GM19328 (cell line): ENCODE data around the gene VPS54.
"Not testable (repeated sequence)": the region's sequence is repeated elsewhere in the genome, so short reads cannot be mapped to it uniquely, and the experiment has no call there.

Experiments
- ATAC-seq: cut with Tn5 transposase; IDR thresholded peaks from one replicate; pipeline ENCODE4 v1.9.1; 2021; ENCODE audit warnings: mild to moderate bottlenecking, moderate library complexity; ENCODE audit not compliant: unreplicated experiment

Gene VPS54

GRCh38 chr2:63849381-63850203, 169.6 kb downstream of the VPS54 start:
- ATAC-seq, result no peak

GRCh38 chr2:63847571-63847970, 171.7 kb downstream of the VPS54 start:
- ATAC-seq, result not testable (repeated sequence)

- no peak for ATAC-seq
Observed at GRCh38 chr2:63846487-63846886, 172.7 kb downstream of the VPS54 start.

GRCh38 chr2:63845866-63846265, 173.4 kb downstream of the VPS54 start:
- ATAC-seq, result no peak

- no peak for ATAC-seq
Observed at GRCh38 chr2:63844616-63845015, 174.6 kb downstream of the VPS54 start.

- no peak for ATAC-seq
Observed at GRCh38 chr2:63843791-63844190, 175.4 kb downstream of the VPS54 start.

- ATAC-seq, result no peak
Observed at GRCh38 chr2:63843093-63843492, 176.1 kb downstream of the VPS54 start.

GRCh38 chr2:63842149-63843061, 176.8 kb downstream of the VPS54 start:
- ATAC-seq, result no peak
